Measurements from ENCODE around the gene KRTAP19-4. TPM values are rescaled to one million over a fixed set of nuclear protein-coding genes. Genes with fewer than 3 reads are reported as not detected.
A peak's percentile ranks its signal among the peaks of the same experiment; 100 is the strongest.
"Not testable (repeated sequence)": the region's sequence is repeated elsewhere in the genome, so short reads cannot be mapped to it uniquely, and the experiment has no call there.

Gene KRTAP19-4
- polyA plus RNA-seq, 1 of the 3 experiments (the other 2 are of a cell fraction), result not detected

DNA sequence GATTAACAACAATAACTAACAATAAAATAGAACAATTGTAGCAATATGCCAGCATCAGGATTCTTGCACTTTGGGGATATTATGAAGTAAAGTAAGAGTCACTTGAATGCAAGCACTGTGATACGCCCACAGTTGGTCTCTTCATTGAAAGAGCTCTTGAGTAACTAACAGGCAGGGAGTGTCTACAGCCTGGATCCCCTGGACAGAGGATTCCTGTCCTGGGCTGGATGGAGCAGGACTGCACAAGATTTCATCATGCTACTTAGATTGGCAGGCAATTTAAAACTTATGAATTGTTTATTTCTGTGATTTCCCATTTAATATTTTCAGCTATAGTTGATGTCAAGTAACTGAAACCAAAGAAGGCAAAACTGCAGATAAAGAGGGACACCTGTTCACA lies 18.7 kb upstream of the KRTAP19-4 start:
- no peak overlapping the region for H2AFZ ChIP-seq (ENCODE audit: low read depth)
- H3K36me3 ChIP-seq (replicated peaks in 1 of 2; ENCODE audit: control insufficient read depth in 1 of 2, insufficient read depth in 2 of 2, low read length in 1 of 2), result no peaks in the 10 kb centered on the region
- no peaks in the 10 kb centered on the region for H4K20me1 ChIP-seq (ENCODE audit: insufficient read depth)
- no peak for TF ChIP-seq CHD2 (IDR thresholded peaks at IDR 0.05; ENCODE audit: low read length, partially characterized antibody)
- TF ChIP-seq EZH2phosphoT487 (IDR thresholded peaks at IDR 0.05; ENCODE audit: borderline replicate concordance, low read depth), result no peak
- no peak for TF ChIP-seq RAD21 (IDR thresholded peaks at IDR 0.05; ENCODE audit: low read length)
- TF ChIP-seq NRF1 (IDR thresholded peaks at IDR 0.05; ENCODE audit: low read depth, low read length), result no peak
- TF ChIP-seq TAF1 (IDR thresholded peaks at IDR 0.05; ENCODE audit: borderline replicate concordance, low read depth, low read length), result no peak
- no peak for TF ChIP-seq FOXM1 (IDR thresholded peaks at IDR 0.05; ENCODE audit: low read depth)
- TF ChIP-seq YY1 (IDR thresholded peaks at IDR 0.05; ENCODE audit: low read depth), result no peak
- TF ChIP-seq EP300 (IDR thresholded peaks at IDR 0.05; ENCODE audit: borderline replicate concordance in 1 of 2, low read depth in 1 of 2, low read length in 1 of 2), result no peak
- TF ChIP-seq FOXJ3 (CRISPR knock-in tag; IDR thresholded peaks at IDR 0.05), result no peak
- no peak for TF ChIP-seq SIN3A (IDR thresholded peaks at IDR 0.05; ENCODE audit: borderline replicate concordance, low read depth, low read length)
- no peak for TF ChIP-seq MEF2A (IDR thresholded peaks at IDR 0.05; ENCODE audit: borderline replicate concordance, low read depth)
- TF ChIP-seq, protein P1, sequence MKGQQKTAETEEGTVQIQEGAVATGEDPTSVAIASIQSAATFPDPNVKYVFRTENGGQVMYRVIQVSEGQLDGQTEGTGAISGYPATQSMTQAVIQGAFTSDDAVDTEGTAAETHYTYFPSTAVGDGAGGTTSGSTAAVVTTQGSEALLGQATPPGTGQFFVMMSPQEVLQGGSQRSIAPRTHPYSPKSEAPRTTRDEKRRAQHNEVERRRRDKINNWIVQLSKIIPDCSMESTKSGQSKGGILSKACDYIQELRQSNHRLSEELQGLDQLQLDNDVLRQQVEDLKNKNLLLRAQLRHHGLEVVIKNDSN (IDR thresholded peaks at IDR 0.05; ENCODE audit: borderline replicate concordance, low read depth), result no peak
- no peaks in the 10 kb centered on the region for H3F3A ChIP-seq (replicated peaks; ENCODE audit: insufficient read depth)
- WGBS (ENCODE audit: low lambda C conversion rate), result 7% methylated on average over 1 of the region's 1 CpG
- no peak overlapping the region for H3K9ac ChIP-seq
- H3K27ac ChIP-seq (ENCODE audit: low read depth in 2 of 2, low read length in 1 of 2), result no peak overlapping the region
- H3K79me2 ChIP-seq (ENCODE audit: insufficient read depth), result no peaks in the 10 kb centered on the region
- H3K9me2 ChIP-seq, result no peaks in the 10 kb centered on the region
- H3K27me3 ChIP-seq (ENCODE audit: insufficient read depth), result no peaks in the 10 kb centered on the region; the same call in 1 of the 2 replicates
- no peaks in the 10 kb centered on the region for H3K9me3 ChIP-seq
- ChIA-PET POLR2A (no interaction called here), CTCF (no interaction called here)
- H3K4me3 ChIP-seq (ENCODE audit: low read depth in 2 of 2, low read length in 1 of 2), result no peak overlapping the region
- DNase-seq, result no peak
- H3K4me1 ChIP-seq (ENCODE audit: control insufficient read depth in 1 of 2, insufficient read depth in 2 of 2, low read depth in 1 of 2, low read length in 1 of 2), result no peaks in the 10 kb centered on the region
- no peak overlapping the region for H3K4me2 ChIP-seq

DNA sequence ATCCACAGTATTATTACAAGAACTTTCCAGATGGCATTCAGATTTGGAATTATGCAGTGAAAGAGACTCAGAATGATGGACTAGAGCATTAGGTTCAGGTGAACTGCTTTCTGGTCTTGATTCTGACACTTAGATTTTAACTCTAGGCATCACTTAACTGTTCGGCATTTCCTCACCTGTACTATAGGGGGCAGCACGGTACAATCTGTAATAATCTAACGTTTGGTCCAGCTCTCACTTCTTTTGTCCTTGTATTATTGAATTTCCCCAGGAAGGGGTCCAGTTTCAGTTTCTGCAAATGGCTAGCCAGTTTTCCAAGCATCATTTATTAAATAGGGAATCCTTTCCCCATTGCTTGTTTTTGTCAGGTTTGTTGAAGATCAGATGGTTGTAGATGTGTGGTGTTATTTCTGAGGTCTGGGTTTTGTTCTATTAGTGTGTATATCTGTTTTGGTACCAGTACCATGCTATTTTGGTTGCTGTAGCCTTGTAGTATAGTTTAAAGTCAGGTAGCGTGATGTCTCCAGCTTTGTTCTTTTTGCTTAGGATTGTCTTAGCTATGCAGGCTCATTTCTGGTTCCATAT lies 8.7 kb upstream of the KRTAP19-4 start:
- H2AFZ ChIP-seq (ENCODE audit: low read depth); H3F3A ChIP-seq (replicated peaks; ENCODE audit: insufficient read depth); H3K27ac ChIP-seq (ENCODE audit: low read depth in 2 of 2, low read length in 1 of 2); H3K9me2 ChIP-seq; DNase-seq; H3K4me3 ChIP-seq (ENCODE audit: low read depth in 2 of 2, low read length in 1 of 2); H3K79me2 ChIP-seq (ENCODE audit: insufficient read depth); H3K36me3 ChIP-seq (replicated peaks in 1 of 2; ENCODE audit: control insufficient read depth in 1 of 2, insufficient read depth in 2 of 2, low read length in 1 of 2); POLR2A ChIA-PET; H3K27me3 ChIP-seq (ENCODE audit: insufficient read depth); H3K9me3 ChIP-seq; CTCF ChIA-PET; H3K4me1 ChIP-seq (ENCODE audit: control insufficient read depth in 1 of 2, insufficient read depth in 2 of 2, low read depth in 1 of 2, low read length in 1 of 2); H3K4me2 ChIP-seq; H4K20me1 ChIP-seq (ENCODE audit: insufficient read depth); H3K9ac ChIP-seq: not testable (repeated sequence)
- peak; percentile 29; the same call in 1 of the 2 replicates for TF ChIP-seq RAD21 (IDR thresholded peaks at IDR 0.05; ENCODE audit: low read length)
- TF ChIP-seq SMC3 (IDR thresholded peaks at IDR 0.05; ENCODE audit: low read depth, low read length), result 0 out of 2 replicates have a peak, but pooled peaks have one; percentile 10
- TF ChIP-seq, protein P2, sequence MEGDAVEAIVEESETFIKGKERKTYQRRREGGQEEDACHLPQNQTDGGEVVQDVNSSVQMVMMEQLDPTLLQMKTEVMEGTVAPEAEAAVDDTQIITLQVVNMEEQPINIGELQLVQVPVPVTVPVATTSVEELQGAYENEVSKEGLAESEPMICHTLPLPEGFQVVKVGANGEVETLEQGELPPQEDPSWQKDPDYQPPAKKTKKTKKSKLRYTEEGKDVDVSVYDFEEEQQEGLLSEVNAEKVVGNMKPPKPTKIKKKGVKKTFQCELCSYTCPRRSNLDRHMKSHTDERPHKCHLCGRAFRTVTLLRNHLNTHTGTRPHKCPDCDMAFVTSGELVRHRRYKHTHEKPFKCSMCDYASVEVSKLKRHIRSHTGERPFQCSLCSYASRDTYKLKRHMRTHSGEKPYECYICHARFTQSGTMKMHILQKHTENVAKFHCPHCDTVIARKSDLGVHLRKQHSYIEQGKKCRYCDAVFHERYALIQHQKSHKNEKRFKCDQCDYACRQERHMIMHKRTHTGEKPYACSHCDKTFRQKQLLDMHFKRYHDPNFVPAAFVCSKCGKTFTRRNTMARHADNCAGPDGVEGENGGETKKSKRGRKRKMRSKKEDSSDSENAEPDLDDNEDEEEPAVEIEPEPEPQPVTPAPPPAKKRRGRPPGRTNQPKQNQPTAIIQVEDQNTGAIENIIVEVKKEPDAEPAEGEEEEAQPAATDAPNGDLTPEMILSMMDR (IDR thresholded peaks at IDR 0.05), result peak; percentile 54
- 5% methylated on average over 4 of the region's 4 CpGs for WGBS (ENCODE audit: low lambda C conversion rate)

All from SK-N-SH (cell line).